Thoracic aorta (tissue), 2 donors: ENCODE measurements around the gene PTPRM. TPM values are rescaled to one million over a fixed set of nuclear protein-coding genes. Genes with fewer than 3 reads are reported as not detected.

Experiments used
- ATAC-seq: fragments of 150-250 bp; one replicate; pipeline ENCODE4 v1.8.0; 2017; ENCODE audit warnings: low read depth; ENCODE audit not compliant: insufficient number of reproducible peaks, low FRiP score
- DNase-seq: peaks from one replicate; pipeline ENCODE4 v3.0.0-alpha.2; 2020; ENCODE audit warnings: low spot score
- H3K27ac ChIP-seq, 2 donors: fragments of 200-600 bp; sonication (generic); 1 replicate in 1 of 2; 2 replicates in 1 of 2; pipeline ENCODE4 v1.5.1; 2016; ENCODE audit warnings: mild to moderate bottlenecking in 2 of 2, moderate library complexity in 2 of 2
- H3K27me3 ChIP-seq: fragments of 200-600 bp; sonication (generic); replicated peaks from 2 replicates; pipeline ENCODE4 v1.6.0; 2016; ENCODE audit warnings: mild to moderate bottlenecking; ENCODE audit not compliant: insufficient read depth
- H3K36me3 ChIP-seq: fragments of 200-600 bp; sonication (generic); one replicate; pipeline ENCODE4 v1.5.1; 2016
- H3K4me1 ChIP-seq, 2 donors: fragments of 200-600 bp; sonication (generic); 1 replicate in 1 of 2; 2 replicates in 1 of 2; pipeline versions ENCODE4 v1.5.1 to v1.6.0; 2016; ENCODE audit warnings: low read depth in 2 of 2, mild to moderate bottlenecking in 1 of 2; ENCODE audit not compliant: control insufficient read depth in 1 of 2
- H3K4me3 ChIP-seq: fragments of 200-600 bp; sonication (generic); 2 replicates; pipeline ENCODE4 v1.5.1; 2016; ENCODE audit warnings: mild to moderate bottlenecking
- H3K9me3 ChIP-seq: fragments of 200-600 bp; sonication (generic); 2 replicates; pipeline ENCODE4 v1.5.1; 2016
- CTCF ChIP-seq: fragments of 200-600 bp; sonication (generic); IDR thresholded peaks from one replicate; pipeline ENCODE4 v1.5.1; 2019; ENCODE audit warnings: antibody characterized with exemption
- total RNA-seq, 2 donors: library from RNA; depleted of rRNA; stranded (reverse); fragments of >200 nt; gene quantifications; one replicate each; pipeline versions ENCODE4 v1.1.0 to v1.2.3, GENCODE V29; 2016

Gene PTPRM
- total RNA-seq, 2 donors from 2014 or later = 90.3 to 102 TPM

GRCh38 chr18:7632152-7633098, 65.3 kb downstream of the PTPRM start:
- TF ChIP-seq CTCF = no peak
- DNase-seq = no peak
- Histone ChIP-seq H3K4me3 (no peak overlapping the region), H3K9me3 (no peaks in the 10 kb centered on the region), H3K4me1 (peaks cover under 1 to 2% of the 10 kb centered on the region in 2 donors), H3K27me3 (no peaks in the 10 kb centered on the region), H3K36me3 (no peaks in the 10 kb centered on the region), H3K27ac (no peak overlapping the region)
- no peak for ATAC-seq

DNA sequence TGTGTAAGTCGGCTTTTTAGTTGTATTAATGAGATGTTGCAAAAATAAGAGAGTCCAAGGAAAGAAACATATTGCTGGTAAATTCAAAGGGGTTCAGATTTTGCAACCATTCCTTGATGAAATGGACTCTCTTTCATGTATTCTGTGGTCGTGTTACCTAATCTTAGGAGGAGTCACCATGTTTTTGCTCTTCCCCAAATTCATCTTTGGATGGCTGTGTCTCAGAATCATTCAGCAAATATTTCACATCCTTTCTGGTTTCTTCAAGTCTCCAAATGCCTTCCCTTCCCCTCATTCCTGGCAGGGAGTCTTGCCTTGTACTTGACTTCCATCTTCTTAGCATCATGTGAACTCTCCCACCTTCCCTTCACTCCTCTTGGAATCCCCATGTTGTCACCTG, 66.1 kb downstream of the PTPRM start:
- Histone ChIP-seq H3K36me3 (no peaks in the 10 kb centered on the region), H3K4me1 (no peaks in the 10 kb centered on the region), H3K9me3 (no peaks in the 10 kb centered on the region), H3K4me3 (no peak overlapping the region), H3K27me3 (no peaks in the 10 kb centered on the region), H3K27ac (no peak overlapping the region)
- ATAC-seq (no peak), DNase-seq (no peak)
- no peak for TF ChIP-seq CTCF

- no peaks in the 10 kb centered on the region for H3K36me3 ChIP-seq
- no peaks in the 10 kb centered on the region for H3K9me3 ChIP-seq
- no peak overlapping the region for H3K4me3 ChIP-seq
- H3K27ac ChIP-seq = no peak overlapping the region
- ATAC-seq (no peak), DNase-seq (no peak)
- H3K4me1 ChIP-seq = no peaks in the 10 kb centered on the region
- no peaks in the 10 kb centered on the region for H3K27me3 ChIP-seq
- no peak for TF ChIP-seq CTCF
Observed at GRCh38 chr18:7635948-7636347, 68.8 kb downstream of the PTPRM start.

GRCh38 chr18:7637269-7637668, 70.2 kb downstream of the PTPRM start:
- H3K27ac ChIP-seq = no peak overlapping the region
- H3K27me3 ChIP-seq = no peaks in the 10 kb centered on the region
- no peak overlapping the region for H3K4me3 ChIP-seq
- no peaks in the 10 kb centered on the region for H3K36me3 ChIP-seq
- no peaks in the 10 kb centered on the region for H3K9me3 ChIP-seq
- DNase-seq (no peak), ATAC-seq (no peak)
- H3K4me1 ChIP-seq = no peaks in the 10 kb centered on the region
- no peak for TF ChIP-seq CTCF

GRCh38 chr18:7638321-7638720, 71.2 kb downstream of the PTPRM start:
- DNase-seq = no peak
- Histone ChIP-seq H3K4me1 (no peaks in the 10 kb centered on the region), H3K36me3 (no peaks in the 10 kb centered on the region), H3K27me3 (no peaks in the 10 kb centered on the region), H3K9me3 (no peaks in the 10 kb centered on the region), H3K4me3 (no peak overlapping the region), H3K27ac (no peak overlapping the region)
- TF ChIP-seq CTCF = no peak
- no peak for ATAC-seq
